ENCODE measurements around the gene AFMID. TPM values are rescaled to one million over a fixed set of nuclear protein-coding genes. Genes with fewer than 3 reads are reported as not detected.

Gene AFMID
- total and polyA plus RNA-seq, 2 of the 13 experiments (the other 11 are each of a cell fraction or from before 2014, with no cell fraction given): 249 to 270 TPM

DNA sequence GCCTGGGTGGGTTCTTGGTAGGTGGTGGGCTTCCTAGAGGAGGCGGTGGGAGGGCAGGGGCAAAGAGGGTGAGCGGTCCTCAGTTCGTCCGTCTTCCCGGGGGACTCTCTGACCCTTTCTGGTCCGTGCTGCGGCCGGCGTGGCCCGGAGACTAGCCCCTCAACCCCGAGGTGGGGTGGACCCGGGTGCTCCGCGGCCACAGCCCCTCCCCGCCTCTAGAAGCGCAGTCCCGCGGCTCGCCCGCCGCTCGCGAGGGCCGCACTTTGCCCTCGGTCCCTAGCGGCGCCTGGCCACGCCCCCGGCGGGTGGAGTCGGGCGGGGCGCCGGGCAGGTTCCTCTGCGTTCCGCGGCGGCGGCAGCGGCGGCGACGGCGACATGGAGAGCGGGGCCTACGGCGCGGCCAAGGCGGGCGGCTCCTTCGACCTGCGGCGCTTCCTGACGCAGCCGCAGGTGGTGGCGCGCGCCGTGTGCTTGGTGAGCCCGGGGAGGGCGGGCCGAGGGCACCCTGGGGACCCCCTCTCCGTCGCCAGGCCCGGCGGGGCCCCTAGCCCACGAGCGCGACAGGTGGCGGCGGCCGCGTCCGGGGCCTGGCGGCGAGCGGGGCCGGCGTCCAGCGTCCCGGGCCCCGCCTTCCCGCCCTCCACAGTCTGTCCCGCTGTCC lies 18.8 kb upstream of the AFMID start, which contains the start of gene SYNGR2 (continued):
- TF ChIP-seq DMAP1 (CRISPR knock-in tag; IDR thresholded peaks at IDR 0.05): peak; percentile 58
- TF ChIP-seq ZNF224 (CRISPR knock-in tag; IDR thresholded peaks at IDR 0.05): 0 out of 2 replicates have a peak, but pooled peaks have one; percentile 58
- TF ChIP-seq ELF3 (CRISPR knock-in tag; IDR thresholded peaks at IDR 0.05): peak; percentile 69
- peak; percentile 93 for TF ChIP-seq SP4 (CRISPR knock-in tag; IDR thresholded peaks at IDR 0.05)
- TF ChIP-seq, protein P1, sequence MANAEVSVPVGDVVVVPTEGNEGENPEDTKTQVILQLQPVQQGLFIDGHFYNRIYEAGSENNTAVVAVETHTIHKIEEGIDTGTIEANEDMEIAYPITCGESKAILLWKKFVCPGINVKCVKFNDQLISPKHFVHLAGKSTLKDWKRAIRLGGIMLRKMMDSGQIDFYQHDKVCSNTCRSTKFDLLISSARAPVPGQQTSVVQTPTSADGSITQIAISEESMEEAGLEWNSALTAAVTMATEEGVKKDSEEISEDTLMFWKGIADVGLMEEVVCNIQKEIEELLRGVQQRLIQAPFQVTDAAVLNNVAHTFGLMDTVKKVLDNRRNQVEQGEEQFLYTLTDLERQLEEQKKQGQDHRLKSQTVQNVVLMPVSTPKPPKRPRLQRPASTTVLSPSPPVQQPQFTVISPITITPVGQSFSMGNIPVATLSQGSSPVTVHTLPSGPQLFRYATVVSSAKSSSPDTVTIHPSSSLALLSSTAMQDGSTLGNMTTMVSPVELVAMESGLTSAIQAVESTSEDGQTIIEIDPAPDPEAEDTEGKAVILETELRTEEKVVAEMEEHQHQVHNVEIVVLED (CRISPR knock-in tag; IDR thresholded peaks at IDR 0.05; ENCODE audit: borderline replicate concordance): no peak; the same call in 1 of the 2 replicates
- TF ChIP-seq, protein P2, sequence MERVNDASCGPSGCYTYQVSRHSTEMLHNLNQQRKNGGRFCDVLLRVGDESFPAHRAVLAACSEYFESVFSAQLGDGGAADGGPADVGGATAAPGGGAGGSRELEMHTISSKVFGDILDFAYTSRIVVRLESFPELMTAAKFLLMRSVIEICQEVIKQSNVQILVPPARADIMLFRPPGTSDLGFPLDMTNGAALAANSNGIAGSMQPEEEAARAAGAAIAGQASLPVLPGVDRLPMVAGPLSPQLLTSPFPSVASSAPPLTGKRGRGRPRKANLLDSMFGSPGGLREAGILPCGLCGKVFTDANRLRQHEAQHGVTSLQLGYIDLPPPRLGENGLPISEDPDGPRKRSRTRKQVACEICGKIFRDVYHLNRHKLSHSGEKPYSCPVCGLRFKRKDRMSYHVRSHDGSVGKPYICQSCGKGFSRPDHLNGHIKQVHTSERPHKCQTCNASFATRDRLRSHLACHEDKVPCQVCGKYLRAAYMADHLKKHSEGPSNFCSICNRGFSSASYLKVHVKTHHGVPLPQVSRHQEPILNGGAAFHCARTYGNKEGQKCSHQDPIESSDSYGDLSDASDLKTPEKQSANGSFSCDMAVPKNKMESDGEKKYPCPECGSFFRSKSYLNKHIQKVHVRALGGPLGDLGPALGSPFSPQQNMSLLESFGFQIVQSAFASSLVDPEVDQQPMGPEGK (CRISPR knock-in tag; IDR thresholded peaks at IDR 0.05): peak; percentile 82
- TF ChIP-seq EP300 (IDR thresholded peaks at IDR 0.05; ENCODE audit: low read depth in 2 of 2, low read length in 2 of 2): peak in 1 of 2 experiments; percentile 41; a peak in 2 of 4 replicates
- no peak; the same call in 1 of the 2 replicates for TF ChIP-seq EP300 (CRISPR knock-in tag; IDR thresholded peaks at IDR 0.05; ENCODE audit: borderline replicate concordance)
- TF ChIP-seq THYN1 (CRISPR knock-in tag; IDR thresholded peaks at IDR 0.05; ENCODE audit: borderline replicate concordance, low read depth): no peak
- peak; percentile 26; the same call in 1 of the 2 replicates for TF ChIP-seq STAG1 (CRISPR knock-in tag; IDR thresholded peaks at IDR 0.05)
- TF ChIP-seq, protein P3, sequence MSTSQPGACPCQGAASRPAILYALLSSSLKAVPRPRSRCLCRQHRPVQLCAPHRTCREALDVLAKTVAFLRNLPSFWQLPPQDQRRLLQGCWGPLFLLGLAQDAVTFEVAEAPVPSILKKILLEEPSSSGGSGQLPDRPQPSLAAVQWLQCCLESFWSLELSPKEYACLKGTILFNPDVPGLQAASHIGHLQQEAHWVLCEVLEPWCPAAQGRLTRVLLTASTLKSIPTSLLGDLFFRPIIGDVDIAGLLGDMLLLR (CRISPR knock-in tag; IDR thresholded peaks at IDR 0.05): peak; percentile 49; the same call in 1 of the 2 replicates
- peak; percentile 87; the same call in 2 of the 3 replicates for TF ChIP-seq MXI1 (IDR thresholded peaks at IDR 0.05; ENCODE audit: borderline replicate concordance, low read depth, low read length)
- TF ChIP-seq ZNF766 (CRISPR knock-in tag; IDR thresholded peaks at IDR 0.05; ENCODE audit: borderline replicate concordance): peak; percentile 72
- TF ChIP-seq ZNF546 (CRISPR knock-in tag; conservative IDR thresholded peaks at IDR 0.05): peak; percentile 47; the same call in 1 of the 2 replicates
- 0 out of 2 replicates have a peak, but pooled peaks have one; percentile 47 for TF ChIP-seq ZNF83 (CRISPR knock-in tag; IDR thresholded peaks at IDR 0.05; ENCODE audit: borderline replicate concordance)
- TF ChIP-seq NCOA2 (CRISPR knock-in tag; IDR thresholded peaks at IDR 0.05): peak; percentile 14; the same call in 1 of the 2 replicates
- TF ChIP-seq, protein P4, sequence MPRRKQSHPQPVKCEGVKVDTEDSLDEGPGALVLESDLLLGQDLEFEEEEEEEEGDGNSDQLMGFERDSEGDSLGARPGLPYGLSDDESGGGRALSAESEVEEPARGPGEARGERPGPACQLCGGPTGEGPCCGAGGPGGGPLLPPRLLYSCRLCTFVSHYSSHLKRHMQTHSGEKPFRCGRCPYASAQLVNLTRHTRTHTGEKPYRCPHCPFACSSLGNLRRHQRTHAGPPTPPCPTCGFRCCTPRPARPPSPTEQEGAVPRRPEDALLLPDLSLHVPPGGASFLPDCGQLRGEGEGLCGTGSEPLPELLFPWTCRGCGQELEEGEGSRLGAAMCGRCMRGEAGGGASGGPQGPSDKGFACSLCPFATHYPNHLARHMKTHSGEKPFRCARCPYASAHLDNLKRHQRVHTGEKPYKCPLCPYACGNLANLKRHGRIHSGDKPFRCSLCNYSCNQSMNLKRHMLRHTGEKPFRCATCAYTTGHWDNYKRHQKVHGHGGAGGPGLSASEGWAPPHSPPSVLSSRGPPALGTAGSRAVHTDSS (CRISPR knock-in tag; conservative IDR thresholded peaks at IDR 0.05): 0 out of 2 replicates have a peak, but pooled peaks have one; percentile 49
- TF ChIP-seq SRY (CRISPR knock-in tag; IDR thresholded peaks at IDR 0.05): peak; percentile 84; the same call in 1 of the 2 replicates
- TF ChIP-seq, protein P5, sequence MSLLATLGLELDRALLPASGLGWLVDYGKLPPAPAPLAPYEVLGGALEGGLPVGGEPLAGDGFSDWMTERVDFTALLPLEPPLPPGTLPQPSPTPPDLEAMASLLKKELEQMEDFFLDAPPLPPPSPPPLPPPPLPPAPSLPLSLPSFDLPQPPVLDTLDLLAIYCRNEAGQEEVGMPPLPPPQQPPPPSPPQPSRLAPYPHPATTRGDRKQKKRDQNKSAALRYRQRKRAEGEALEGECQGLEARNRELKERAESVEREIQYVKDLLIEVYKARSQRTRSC (CRISPR knock-in tag; IDR thresholded peaks at IDR 0.05; ENCODE audit: low read depth): no peak
- no peak for TF ChIP-seq ZNF251 (CRISPR knock-in tag; IDR thresholded peaks at IDR 0.05)
- TF ChIP-seq MAZ (IDR thresholded peaks at IDR 0.05; ENCODE audit: borderline replicate concordance, low read depth, low read length): peak; percentile 82
- TF ChIP-seq MAZ (CRISPR knock-in tag; IDR thresholded peaks at IDR 0.05; ENCODE audit: low read depth): peak; percentile 80; the same call in 1 of the 2 replicates
- peak; percentile 46 for TF ChIP-seq JARID2 (CRISPR knock-in tag; IDR thresholded peaks at IDR 0.05; ENCODE audit: insufficient replicate concordance)

All from HepG2 (cell line).